ENCODE data around the gene LRRC75A.
"Not testable (repeated sequence)": the region's sequence is repeated elsewhere in the genome, so short reads cannot be mapped to it uniquely, and the experiment has no call there.

Gene LRRC75A

GRCh38 chr17:16398270-16399267 is 93.4 kb downstream of the LRRC75A start:
- DNase-seq (ENCODE audit: low read depth): no peak

GRCh38 chr17:16396693-16397092 is 95.3 kb downstream of the LRRC75A start:
- not testable (repeated sequence) for DNase-seq (ENCODE audit: low read depth)

- DNase-seq (ENCODE audit: low read depth): not testable (repeated sequence)
Measured at GRCh38 chr17:16395887-16396286, 96.1 kb downstream of the LRRC75A start.

DNA sequence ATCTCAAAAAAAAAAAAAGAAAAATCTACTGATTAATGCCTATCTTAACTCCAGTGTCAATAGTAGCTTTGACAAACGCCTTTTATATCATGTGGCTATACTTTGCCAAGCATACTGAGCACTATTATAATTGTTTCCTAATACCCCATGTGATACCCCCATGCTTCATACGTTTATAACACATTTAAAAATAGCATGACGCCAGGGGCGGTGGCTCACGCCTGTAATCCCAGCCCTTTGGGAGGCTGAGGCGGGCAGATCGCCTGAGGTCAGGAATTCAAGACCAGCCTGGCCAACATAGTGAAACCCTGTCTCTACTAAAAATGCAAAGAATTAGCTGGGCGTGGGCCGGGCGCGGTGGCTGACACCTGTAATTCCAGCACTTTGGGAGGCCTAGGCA is 99.5 kb downstream of the LRRC75A start:
- DNase-seq (ENCODE audit: low read depth): not testable (repeated sequence)
